ENCODE measurements around the gene GRN.
A peak's percentile ranks its signal among the peaks of the same experiment; 100 is the strongest.

The GRN gene

GRCh38 chr17:44344939-44345453 is at the start of gene GRN:
Gene GRN, plus strand, starts transcription at chr17:44345302. Its CDS starts 3,863 bp downstream, at chr17:44349165.
- peak; percentile 95 for FAIRE-seq

GRCh38 chr17:44297975-44298374 is 47.1 kb upstream of the GRN start:
- FAIRE-seq: no peak
- no peak for DNase-seq (ENCODE audit: extremely low spot score, insufficient read length, low read depth)

More at GRCh38 chr17:44344939-44345453, at the start of gene GRN:
- peak; percentile 88 for DNase-seq (ENCODE audit: extremely low spot score, insufficient read length, low read depth)

GRCh38 chr17:44304651-44305050 is 40.5 kb upstream of the GRN start:
- DNase-seq (ENCODE audit: extremely low spot score, insufficient read length, low read depth): no peak
- no peak for FAIRE-seq

GRCh38 chr17:44307387-44308186 is 37.5 kb upstream of the GRN start:
- FAIRE-seq (no peak), DNase-seq (ENCODE audit: extremely low spot score, insufficient read length, low read depth) (no peak)

GRCh38 chr17:44308320-44308818 is 36.7 kb upstream of the GRN start, which contains the start of gene RUNDC3A:
Gene RUNDC3A, plus strand, starts transcription at chr17:44308601. Its CDS starts 232 bp downstream, at chr17:44308833.
- DNase-seq (ENCODE audit: extremely low spot score, insufficient read length, low read depth) (peak; percentile 79), FAIRE-seq (no peak)

GRCh38 chr17:44308865-44309264 is 36.2 kb upstream of the GRN start:
- DNase-seq (ENCODE audit: extremely low spot score, insufficient read length, low read depth): no peak
- FAIRE-seq: no peak

GRCh38 chr17:44309472-44309871 is 35.6 kb upstream of the GRN start:
- FAIRE-seq (no peak), DNase-seq (ENCODE audit: extremely low spot score, insufficient read length, low read depth) (no peak)

- FAIRE-seq (no peak), DNase-seq (ENCODE audit: extremely low spot score, insufficient read length, low read depth) (no peak)
Measured at GRCh38 chr17:44310188-44310587, 34.9 kb upstream of the GRN start.

- no peak for FAIRE-seq
- DNase-seq (ENCODE audit: extremely low spot score, insufficient read length, low read depth): no peak
Measured at GRCh38 chr17:44310609-44311376, 34.3 kb upstream of the GRN start.

GRCh38 chr17:44311562-44312181 is 33.4 kb upstream of the GRN start:
- DNase-seq (ENCODE audit: extremely low spot score, insufficient read length, low read depth) (no peak), FAIRE-seq (no peak)

GRCh38 chr17:44312396-44313104 is 32.6 kb upstream of the GRN start:
- DNase-seq (ENCODE audit: extremely low spot score, insufficient read length, low read depth): no peak

GRCh38 chr17:44314031-44314430 is 31.1 kb upstream of the GRN start:
- FAIRE-seq: no peak

More at GRCh38 chr17:44312396-44313104, 32.6 kb upstream of the GRN start:
- FAIRE-seq: no peak

GRCh38 chr17:44314524-44314868 is 30.6 kb upstream of the GRN start:
- FAIRE-seq (no peak), DNase-seq (ENCODE audit: extremely low spot score, insufficient read length, low read depth) (no peak)

More at GRCh38 chr17:44314031-44314430, 31.1 kb upstream of the GRN start:
- no peak for DNase-seq (ENCODE audit: extremely low spot score, insufficient read length, low read depth)

- DNase-seq (ENCODE audit: extremely low spot score, insufficient read length, low read depth) (no peak), FAIRE-seq (no peak)
Measured at GRCh38 chr17:44314869-44315661, 30.0 kb upstream of the GRN start.

- FAIRE-seq (no peak), DNase-seq (ENCODE audit: extremely low spot score, insufficient read length, low read depth) (no peak)
Measured at GRCh38 chr17:44315760-44316731, 29.1 kb upstream of the GRN start.

- FAIRE-seq: no peak
- no peak for DNase-seq (ENCODE audit: extremely low spot score, insufficient read length, low read depth)
Measured at GRCh38 chr17:44317545-44317944, 27.6 kb upstream of the GRN start.

GRCh38 chr17:44318077-44318892 is 26.8 kb upstream of the GRN start:
- no peak for FAIRE-seq
- DNase-seq (ENCODE audit: extremely low spot score, insufficient read length, low read depth): no peak
